Measurements from ENCODE around the gene ALKBH4.

GRCh38 chr7:102457352-102457924 lies 7.2 kb downstream of the ALKBH4 start:
- TF ChIP-seq EP300 (IDR thresholded peaks at IDR 0.05) (no peak), POLR2AphosphoS5 (IDR thresholded peaks at IDR 0.05) (no peak)

All from suprapubic skin (tissue), 4 donors.